Progenitor cell of endocrine pancreas (in vitro differentiated cells): Measurements from ENCODE around the gene CLCN5. TPM values are rescaled to one million over a fixed set of nuclear protein-coding genes. Genes with fewer than 3 reads are reported as not detected.

Experiments
- DNase-seq: peaks from one replicate; pipeline ENCODE4 v3.0.0; 2021; ENCODE audit warnings: low spot score; ENCODE audit not compliant: unreplicated experiment
- H3K27ac Mint-ChIP-seq: 2 replicates; pipeline ENCODE4 v1.8.0; 2021; ENCODE audit warnings: mild to moderate bottlenecking, moderate library complexity, mixed read lengths
- H3K27me3 Mint-ChIP-seq: 2 replicates; pipeline ENCODE4 v1.8.0; 2021; ENCODE audit warnings: mixed read lengths
- H3K36me3 Mint-ChIP-seq: 2 replicates; pipeline ENCODE4 v1.8.0; 2022; ENCODE audit warnings: mixed read lengths; ENCODE audit not compliant: insufficient read depth
- H3K4me1 Mint-ChIP-seq: 2 replicates; pipeline ENCODE4 v1.8.0; 2021; ENCODE audit warnings: low read depth, mixed read lengths
- H3K4me3 Mint-ChIP-seq: 2 replicates; pipeline ENCODE4 v1.8.0; 2021; ENCODE audit warnings: low read depth, mild to moderate bottlenecking, moderate library complexity, mixed read lengths
- H3K9me3 Mint-ChIP-seq: 2 replicates; pipeline ENCODE4 v1.8.0; 2021; ENCODE audit warnings: low read depth, mixed read lengths
- total RNA-seq: library from RNA; stranded (reverse); gene quantifications from 2 replicates; pipeline ENCODE4 v1.2.1, GENCODE V29; 2021
- TF ChIP-seq, protein P1 (sequence below): fragments of 200-600 bp; sonication (generic); IDR thresholded peaks from one replicate; pipeline ENCODE4 v1.5.0; 2021; ENCODE audit warnings: antibody characterized with exemption, mild to moderate bottlenecking; ENCODE audit not compliant: unreplicated experiment

The CLCN5 gene
- total RNA-seq, 1 donor from 2014 or later = 14.0 TPM

- H3K27ac Mint-ChIP-seq = no peak overlapping the region
- H3K36me3 Mint-ChIP-seq = no peaks in the 10 kb centered on the region
- H3K4me3 Mint-ChIP-seq = no peak overlapping the region
- DNase-seq = no peak
- H3K4me1 Mint-ChIP-seq = peaks cover 2% of the 10 kb centered on the region
- peaks cover 7% of the 10 kb centered on the region for H3K9me3 Mint-ChIP-seq
- peaks cover 3% of the 10 kb centered on the region for H3K27me3 Mint-ChIP-seq
- TF ChIP-seq, protein P1, sequence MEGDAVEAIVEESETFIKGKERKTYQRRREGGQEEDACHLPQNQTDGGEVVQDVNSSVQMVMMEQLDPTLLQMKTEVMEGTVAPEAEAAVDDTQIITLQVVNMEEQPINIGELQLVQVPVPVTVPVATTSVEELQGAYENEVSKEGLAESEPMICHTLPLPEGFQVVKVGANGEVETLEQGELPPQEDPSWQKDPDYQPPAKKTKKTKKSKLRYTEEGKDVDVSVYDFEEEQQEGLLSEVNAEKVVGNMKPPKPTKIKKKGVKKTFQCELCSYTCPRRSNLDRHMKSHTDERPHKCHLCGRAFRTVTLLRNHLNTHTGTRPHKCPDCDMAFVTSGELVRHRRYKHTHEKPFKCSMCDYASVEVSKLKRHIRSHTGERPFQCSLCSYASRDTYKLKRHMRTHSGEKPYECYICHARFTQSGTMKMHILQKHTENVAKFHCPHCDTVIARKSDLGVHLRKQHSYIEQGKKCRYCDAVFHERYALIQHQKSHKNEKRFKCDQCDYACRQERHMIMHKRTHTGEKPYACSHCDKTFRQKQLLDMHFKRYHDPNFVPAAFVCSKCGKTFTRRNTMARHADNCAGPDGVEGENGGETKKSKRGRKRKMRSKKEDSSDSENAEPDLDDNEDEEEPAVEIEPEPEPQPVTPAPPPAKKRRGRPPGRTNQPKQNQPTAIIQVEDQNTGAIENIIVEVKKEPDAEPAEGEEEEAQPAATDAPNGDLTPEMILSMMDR = no peak
These were observed 63.7 kb downstream of the CLCN5 start for GRCh38 chrX:49986058-49986457.

DNA sequence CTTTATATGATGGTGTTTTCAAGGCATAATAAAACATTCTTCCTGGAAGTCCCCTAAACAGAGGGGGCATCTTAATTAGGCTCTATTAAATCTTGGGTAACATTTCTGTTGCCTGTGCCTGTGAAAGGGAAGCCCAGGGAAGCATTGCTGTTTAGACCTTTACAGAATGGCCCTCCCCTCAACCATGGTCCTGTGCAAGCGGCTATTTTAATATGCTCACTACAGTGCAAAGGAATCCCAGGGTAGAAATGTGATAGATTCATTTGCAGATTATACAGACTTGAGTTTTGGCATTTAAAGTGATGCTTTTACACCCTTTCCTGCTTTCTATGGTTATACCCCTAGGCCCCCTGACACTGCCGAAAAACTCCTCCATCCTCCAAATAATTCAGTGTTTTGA, 65.3 kb downstream of the CLCN5 start:
- TF ChIP-seq, protein P1 = no peak
- H3K27me3 Mint-ChIP-seq = peaks cover 3% of the 10 kb centered on the region
- no peak overlapping the region for H3K4me3 Mint-ChIP-seq
- H3K9me3 Mint-ChIP-seq = peaks cover 11% of the 10 kb centered on the region
- no peak overlapping the region for H3K27ac Mint-ChIP-seq
- H3K36me3 Mint-ChIP-seq = no peaks in the 10 kb centered on the region
- peaks cover 2% of the 10 kb centered on the region for H3K4me1 Mint-ChIP-seq
- DNase-seq = no peak

DNA sequence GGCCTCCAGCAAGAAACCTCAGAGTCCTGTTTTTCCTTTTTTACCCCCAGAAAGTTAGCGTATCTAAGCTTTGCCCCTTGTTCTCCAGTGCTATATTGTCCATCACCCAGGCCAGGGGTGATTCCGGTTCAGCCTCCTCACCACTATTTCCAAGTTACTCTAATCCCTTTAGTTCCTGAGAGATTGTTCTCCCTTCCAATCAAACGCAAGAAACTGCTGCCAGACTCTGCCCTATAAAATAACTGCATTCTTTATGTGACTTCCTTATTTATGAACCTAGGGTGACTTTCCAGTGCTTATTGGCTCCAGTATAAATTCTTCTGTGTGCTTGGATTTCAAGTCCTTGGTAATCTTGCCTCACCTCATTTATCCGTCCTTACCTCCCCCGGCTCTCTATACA, 65.7 kb downstream of the CLCN5 start:
- no peak for DNase-seq
- Mint-ChIP-seq H3K4me3 (no peak overlapping the region), H3K9me3 (peaks cover 14% of the 10 kb centered on the region), H3K27ac (no peak overlapping the region), H3K4me1 (peaks cover 2% of the 10 kb centered on the region), H3K36me3 (no peaks in the 10 kb centered on the region), H3K27me3 (peaks cover 3% of the 10 kb centered on the region)
- TF ChIP-seq, protein P1 = no peak

GRCh38 chrX:49991758-49992157, 69.4 kb downstream of the CLCN5 start:
- TF ChIP-seq, protein P1 = no peak
- Mint-ChIP-seq H3K4me3 (no peak overlapping the region), H3K27me3 (peaks cover 3% of the 10 kb centered on the region), H3K27ac (no peak overlapping the region), H3K4me1 (no peaks in the 10 kb centered on the region), H3K36me3 (no peaks in the 10 kb centered on the region), H3K9me3 (peaks cover 33% of the 10 kb centered on the region)
- no peak for DNase-seq

GRCh38 chrX:49992853-49993252, 70.5 kb downstream of the CLCN5 start:
- DNase-seq = no peak
- TF ChIP-seq, protein P1 = no peak
- H3K9me3 Mint-ChIP-seq = peaks cover 40% of the 10 kb centered on the region
- no peaks in the 10 kb centered on the region for H3K4me1 Mint-ChIP-seq
- peaks cover 3% of the 10 kb centered on the region for H3K27me3 Mint-ChIP-seq
- H3K4me3 Mint-ChIP-seq = no peak overlapping the region
- no peak overlapping the region for H3K27ac Mint-ChIP-seq
- H3K36me3 Mint-ChIP-seq = peaks cover 1% of the 10 kb centered on the region
